Gastrocnemius medialis (tissue), 4 donors: ENCODE results near the gene KLHL28. TPM values are rescaled to one million over a fixed set of nuclear protein-coding genes. Genes with fewer than 3 reads are reported as not detected.

Experiments used
- ATAC-seq, 2 donors: fragments of 150-250 bp; one replicate each; pipeline ENCODE4 v1.9.1; 2016
- DNase-seq, 2 donors: peaks; one replicate each; pipeline ENCODE4 v3.0.0-alpha.2; 2019
- H3K27ac ChIP-seq, 4 donors: fragments of 200-600 bp; sonication (generic); 1 replicate in 1 of 4; 2 replicates in 3 of 4; pipeline ENCODE4 v1.5.1; 2016 to 2018; ENCODE audit warnings: mild to moderate bottlenecking in 2 of 4, moderate library complexity in 1 of 4
- H3K27me3 ChIP-seq, 3 donors: fragments of 200-600 bp; sonication (generic) in 2 of 3; 1 replicate in 1 of 3; 2 replicates in 2 of 3; pipeline versions ENCODE4 v1.5.1 to v1.6.0; 2016 to 2019; ENCODE audit warnings: mild to moderate bottlenecking in 1 of 3, moderate library complexity in 1 of 3
- H3K36me3 ChIP-seq, 2 donors: fragments of 200-600 bp; sonication (generic) in 1 of 2; one replicate each; pipeline ENCODE4 v1.5.1; 2017 to 2018
- H3K4me1 ChIP-seq, 2 donors: fragments of 200-600 bp; sonication (generic) in 1 of 2; one replicate each; pipeline ENCODE4 v1.5.1; 2016 to 2017; ENCODE audit warnings: mild to moderate bottlenecking in 2 of 2
- H3K4me3 ChIP-seq, 4 donors: fragments of 200-600 bp; sonication (generic) in 3 of 4; 1 replicate in 1 of 4; 2 replicates in 3 of 4; pipeline ENCODE4 v1.5.1; 2016 to 2019; ENCODE audit warnings: mild to moderate bottlenecking in 2 of 4
- H3K9me3 ChIP-seq, 3 donors: fragments of 200-600 bp; sonication (generic) in 2 of 3; 1 replicate in 1 of 3; 2 replicates in 2 of 3; pipeline ENCODE4 v1.5.1; 2016 to 2019
- CTCF ChIP-seq, 5 experiments: fragments of 450-650 bp in 3 of 5; fragments of 200-600 bp in 2 of 5; sonication (generic) in 2 of 5; IDR thresholded peaks in 4 of 5; conservative IDR thresholded peaks in 1 of 5; 1 replicate in 4 of 5; 2 replicates in 1 of 5; pipeline ENCODE4 v1.5.1; 2016 to 2019; ENCODE audit warnings: antibody characterized with exemption in 5 of 5, mild to moderate bottlenecking in 3 of 5, moderate library complexity in 3 of 5
- POLR2A ChIP-seq, 2 donors: fragments of 450-650 bp; IDR thresholded peaks; one replicate each; pipeline ENCODE4 v1.6.1; 2017; ENCODE audit warnings: antibody characterized with exemption in 2 of 2, mild to moderate bottlenecking in 2 of 2, moderate library complexity in 2 of 2
- in situ Hi-C, 4 donors: fragments of 200-750 bp; cut with MboI; loops; one replicate each; pipeline versions ENCODE4 v1.15.0 to v1.8.0; 2017; ENCODE audit warnings: low sequenced_read_pairs in 4 of 4
- intact Hi-C: fragments of 100-400 bp; cut with DNase I; formaldehyde crosslinking; loops from one replicate; pipeline ENCODE4 v1.15.1; 2023; ENCODE audit warnings: low total_unique reads
- total RNA-seq, 4 donors: library from RNA; depleted of rRNA; stranded (reverse); fragments of >200 nt; gene quantifications; one replicate each; pipeline versions ENCODE4 v1.1.0 to v1.2.3, GENCODE V29; 2016

The KLHL28 gene
- total RNA-seq, 4 donors from 2014 or later: 7.3 to 11.9 (median 8.2) TPM

DNA sequence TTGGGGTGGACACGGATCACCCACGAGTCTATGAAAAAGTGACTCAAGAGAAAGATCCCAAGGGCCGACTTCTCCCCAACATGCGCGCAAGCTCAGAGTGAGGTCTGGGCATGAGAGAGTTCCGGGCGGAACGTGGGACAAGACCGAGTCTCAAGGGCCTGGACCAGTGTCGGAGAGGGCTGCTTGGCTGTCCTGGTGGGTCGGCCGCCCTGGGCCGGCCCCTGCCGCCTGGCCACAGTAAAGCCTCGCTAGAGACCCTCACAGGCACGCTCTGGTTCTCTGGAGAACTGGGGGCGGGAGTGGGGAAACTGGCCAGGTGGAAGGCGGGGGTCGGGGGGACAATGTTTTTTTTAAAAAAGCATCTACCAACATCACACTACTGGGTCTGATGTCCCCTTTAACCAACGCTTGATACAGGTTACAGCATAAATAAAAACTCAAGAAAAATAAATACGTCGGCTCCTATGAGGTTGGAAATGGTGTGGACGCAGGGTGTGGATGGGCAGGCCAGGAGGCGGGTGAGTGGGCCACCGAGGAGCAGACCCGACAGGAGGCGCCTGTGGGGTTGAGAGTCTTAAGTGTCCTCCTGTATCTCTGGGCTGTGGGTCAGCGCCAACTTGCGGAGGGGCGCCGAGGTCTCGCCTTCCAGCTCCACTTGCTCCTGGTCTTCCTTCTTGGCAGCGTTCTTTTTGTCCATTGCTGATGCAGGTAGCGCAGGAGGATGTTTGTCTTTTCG, 74.7 kb downstream of the KLHL28 start:
- TF ChIP-seq POLR2A (IDR thresholded peaks at IDR 0.05) (no peak), CTCF (IDR thresholded peaks at IDR 0.05 in 4 of 5, conservative IDR thresholded peaks at IDR 0.05 in 1 of 5) (no peak)
- DNase-seq (no peak), ATAC-seq (no peak)
- no peak overlapping the region for H3K27ac ChIP-seq
- H3K27me3 ChIP-seq: no peaks in the 10 kb centered on the region
- no peaks in the 10 kb centered on the region for H3K4me1 ChIP-seq
- intact Hi-C loops: no loop called here
- no peak overlapping the region for H3K4me3 ChIP-seq
- in situ Hi-C loops: no loop called here
- peaks cover 0 to 4% (median 0%) of the 10 kb centered on the region in 3 donors for H3K9me3 ChIP-seq
- H3K36me3 ChIP-seq: no peaks in the 10 kb centered on the region

DNA sequence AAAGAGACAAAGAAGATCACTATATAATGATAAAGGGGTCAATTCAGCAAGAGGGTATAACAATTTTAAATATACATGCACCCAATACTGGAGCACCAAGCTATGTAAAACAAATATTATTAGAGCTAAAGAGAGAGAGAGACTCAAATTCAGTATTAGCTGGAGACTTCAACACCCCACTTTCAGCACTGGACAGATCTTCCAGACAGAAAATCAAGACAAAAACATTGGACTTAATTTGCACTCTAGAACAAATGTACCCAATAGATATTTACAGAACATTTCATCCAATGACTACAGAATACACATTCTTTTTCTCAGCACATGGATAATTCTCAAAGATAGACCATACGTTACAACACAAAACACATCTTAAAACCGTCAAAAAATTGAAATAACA, 81.0 kb downstream of the KLHL28 start:
- H3K9me3 ChIP-seq: peaks cover 0 to 4% (median 0%) of the 10 kb centered on the region in 3 donors
- TF ChIP-seq CTCF (IDR thresholded peaks at IDR 0.05 in 4 of 5, conservative IDR thresholded peaks at IDR 0.05 in 1 of 5) (no peak), POLR2A (IDR thresholded peaks at IDR 0.05) (no peak)
- H3K27me3 ChIP-seq: peaks cover 0 to 4% (median 0%) of the 10 kb centered on the region in 3 donors
- H3K36me3 ChIP-seq: no peaks in the 10 kb centered on the region
- DNase-seq (no peak), ATAC-seq (no peak)
- no peaks in the 10 kb centered on the region for H3K4me1 ChIP-seq
- H3K4me3 ChIP-seq: no peak overlapping the region
- in situ Hi-C loops: no loop called here
- H3K27ac ChIP-seq: no peak overlapping the region
- intact Hi-C loops: no loop called here

Other genes starting within 250 kb of the KLHL28 start
- 10 to 100 TPM in 2 of 4 donors, 1 to 10 TPM in 2; 6.3 to 19.1 (median 9.7) TPM for gene TOGARAM1, start 243 bp upstream of the KLHL28 start, total RNA-seq
- gene PRPF39, start 122.2 kb upstream of the KLHL28 start, total RNA-seq: 10 to 100 TPM; 11.9 to 22.7 (median 13.7) TPM
- gene FKBP3, start 172.5 kb upstream of the KLHL28 start, total RNA-seq: 100 to 1,000 TPM in 2 of 4 donors, 10 to 100 TPM in 2; 77.5 to 111 (median 94.6) TPM
- gene FANCM, start 174.0 kb upstream of the KLHL28 start, total RNA-seq: 1 to 10 TPM; 2.1 to 3.9 (median 2.9) TPM